Measurements from ENCODE around the gene UGT3A2. TPM values are rescaled to one million over a fixed set of nuclear protein-coding genes. Genes with fewer than 3 reads are reported as not detected.

The UGT3A2 gene
- total RNA-seq, 1 experiment from 2014 or later = not detected

DNA sequence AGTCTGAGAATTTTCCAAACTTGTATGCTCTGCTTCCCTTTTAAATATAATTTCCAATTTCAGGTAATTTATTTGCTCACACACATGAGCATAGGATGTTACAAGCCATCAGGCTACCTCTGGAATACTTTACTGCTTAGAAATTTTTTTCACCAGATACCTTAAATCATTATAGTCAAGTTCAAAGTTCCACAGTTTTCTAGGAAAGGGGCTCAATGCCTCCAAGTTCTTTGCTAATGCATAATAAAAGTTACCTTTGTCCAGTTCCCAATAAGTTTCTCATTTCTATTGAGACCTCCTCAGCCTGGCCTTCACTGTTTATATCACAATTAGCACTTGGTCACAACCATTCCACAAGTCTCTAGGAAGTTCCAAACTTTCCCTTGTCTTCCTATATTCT, 59.3 kb downstream of the UGT3A2 start:
- Mint-ChIP-seq H3K27me3 (ENCODE audit: insufficient read depth, unreplicated experiment) (no peaks in the 10 kb centered on the region), H3K27ac (ENCODE audit: low read depth, unreplicated experiment) (no peak overlapping the region), H3K36me3 (ENCODE audit: insufficient read depth, unreplicated experiment) (no peaks in the 10 kb centered on the region), H3K4me1 (ENCODE audit: insufficient read depth, unreplicated experiment) (no peaks in the 10 kb centered on the region), H3K4me3 (ENCODE audit: unreplicated experiment) (no peak overlapping the region), H3K9me3 (ENCODE audit: unreplicated experiment) (peaks cover 15% of the 10 kb centered on the region)
- ChIA-PET CTCF (no interaction called here), POLR2A (no interaction called here)
- no peak for TF ChIP-seq CTCF (IDR thresholded peaks at IDR 0.05; ENCODE audit: unreplicated experiment)
- intact Hi-C loops (cut with micrococcal nuclease) = no loop called here
- BruUV-seq (replicated peaks) = no TSS peak
- no peak for DNase-seq (ENCODE audit: unreplicated experiment)

DNA sequence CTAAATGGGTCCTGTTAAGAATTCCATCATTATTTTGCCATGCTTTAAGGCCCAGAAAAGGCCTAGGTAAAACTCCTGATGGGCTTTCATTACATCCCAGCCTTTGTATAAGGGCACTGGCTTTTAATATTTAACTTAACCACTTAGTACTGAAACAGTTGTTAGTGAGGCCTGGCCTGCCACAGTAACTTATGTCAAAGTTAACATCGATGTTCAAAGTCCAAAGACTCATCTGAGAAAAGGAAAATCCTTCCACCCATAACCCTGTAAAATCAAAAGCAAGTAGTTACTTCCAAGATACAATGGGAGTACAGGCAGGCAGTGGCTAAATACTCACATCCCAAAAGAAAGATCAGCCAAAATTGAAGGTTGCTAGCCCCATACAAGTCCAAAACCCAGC, 60.5 kb downstream of the UGT3A2 start:
- Mint-ChIP-seq H3K27me3 (ENCODE audit: insufficient read depth, unreplicated experiment) (no peaks in the 10 kb centered on the region), H3K36me3 (ENCODE audit: insufficient read depth, unreplicated experiment) (no peaks in the 10 kb centered on the region), H3K9me3 (ENCODE audit: unreplicated experiment) (peaks cover 15% of the 10 kb centered on the region), H3K27ac (ENCODE audit: low read depth, unreplicated experiment) (no peak overlapping the region), H3K4me1 (ENCODE audit: insufficient read depth, unreplicated experiment) (no peaks in the 10 kb centered on the region), H3K4me3 (ENCODE audit: unreplicated experiment) (no peak overlapping the region)
- no peak for TF ChIP-seq CTCF (IDR thresholded peaks at IDR 0.05; ENCODE audit: unreplicated experiment)
- ChIA-PET POLR2A (no interaction called here), CTCF (no interaction called here)
- BruUV-seq (replicated peaks) = no TSS peak
- intact Hi-C loops (cut with micrococcal nuclease) = no loop called here
- no peak for DNase-seq (ENCODE audit: unreplicated experiment)

DNA sequence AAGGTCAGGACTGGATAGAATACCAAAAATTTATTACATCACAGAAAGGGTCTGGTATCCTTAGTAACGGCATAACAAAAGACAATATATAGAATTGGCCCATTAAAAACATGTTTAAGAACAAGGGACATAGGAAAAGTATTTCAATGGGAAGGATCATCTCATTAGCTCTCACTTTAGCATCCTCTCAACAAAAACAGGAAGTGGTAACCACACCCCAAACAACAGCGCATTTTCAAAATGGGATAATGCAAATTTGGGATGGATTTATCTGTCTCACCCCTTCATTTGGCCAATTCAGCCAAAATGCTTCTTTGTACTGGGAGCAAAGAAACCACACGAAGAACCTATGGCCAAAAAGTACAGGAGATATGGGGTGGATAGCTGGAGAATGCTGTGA, 65.7 kb downstream of the UGT3A2 start:
- no peaks in the 10 kb centered on the region for H3K4me1 Mint-ChIP-seq (ENCODE audit: insufficient read depth, unreplicated experiment)
- no peaks in the 10 kb centered on the region for H3K27me3 Mint-ChIP-seq (ENCODE audit: insufficient read depth, unreplicated experiment)
- H3K36me3 Mint-ChIP-seq (ENCODE audit: insufficient read depth, unreplicated experiment) = no peaks in the 10 kb centered on the region
- H3K4me3 Mint-ChIP-seq (ENCODE audit: unreplicated experiment) = no peak overlapping the region
- BruUV-seq (replicated peaks) = no TSS peak
- intact Hi-C loops (cut with micrococcal nuclease) = no loop called here
- CTCF ChIA-PET = interaction anchor here (0.6 to 1.0 kb wide), 2 partner anchors 75 to 141 kb away, joined by 3 to 5 read pairs; no protein-coding TSS in a partner anchor
- no peaks in the 10 kb centered on the region for H3K9me3 Mint-ChIP-seq (ENCODE audit: unreplicated experiment)
- no peak for TF ChIP-seq CTCF (IDR thresholded peaks at IDR 0.05; ENCODE audit: unreplicated experiment)
- H3K27ac Mint-ChIP-seq (ENCODE audit: low read depth, unreplicated experiment) = no peak overlapping the region
- POLR2A ChIA-PET = no interaction called here
- DNase-seq (ENCODE audit: unreplicated experiment) = no peak

DNA sequence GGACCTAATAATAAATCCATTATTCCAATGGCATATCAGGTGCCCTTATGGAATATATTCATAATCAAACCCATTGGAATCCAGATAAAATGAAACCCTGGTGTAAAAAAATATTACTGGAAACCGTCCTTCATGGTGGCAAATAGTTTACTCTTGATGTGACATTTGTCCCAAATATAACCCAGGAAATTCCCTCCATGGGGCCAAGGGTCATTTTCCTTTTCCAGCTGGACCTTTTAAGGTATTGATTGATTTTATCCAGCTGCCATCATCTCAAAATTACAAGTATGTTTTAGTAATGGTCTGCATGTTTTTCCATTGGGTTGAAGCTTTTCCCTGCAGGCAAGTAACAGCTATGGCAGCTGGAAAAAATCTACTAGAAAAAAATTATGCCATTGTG, 67.1 kb downstream of the UGT3A2 start:
- Mint-ChIP-seq H3K9me3 (ENCODE audit: unreplicated experiment) (no peaks in the 10 kb centered on the region), H3K4me1 (ENCODE audit: insufficient read depth, unreplicated experiment) (no peaks in the 10 kb centered on the region), H3K27me3 (ENCODE audit: insufficient read depth, unreplicated experiment) (peaks cover 11% of the 10 kb centered on the region), H3K4me3 (ENCODE audit: unreplicated experiment) (no peak overlapping the region), H3K36me3 (ENCODE audit: insufficient read depth, unreplicated experiment) (no peaks in the 10 kb centered on the region), H3K27ac (ENCODE audit: low read depth, unreplicated experiment) (no peak overlapping the region)
- POLR2A ChIA-PET = no interaction called here
- TF ChIP-seq CTCF (IDR thresholded peaks at IDR 0.05; ENCODE audit: unreplicated experiment) = no peak
- no TSS peak for BruUV-seq (replicated peaks)
- intact Hi-C loops (cut with micrococcal nuclease) = no loop called here
- CTCF ChIA-PET = no interaction called here
- no peak for DNase-seq (ENCODE audit: unreplicated experiment)

All from MCF 10A (cell line).